ENCODE measurements around the gene FAAP20.

The FAAP20 gene

GRCh38 chr1:2194319-2194897, at the start of gene FAAP20:
Gene FAAP20, minus strand, starts transcription at chr1:2194772. Its CDS starts 23 bp downstream, at chr1:2194749.
- H3K27ac ChIP-seq: peak within 1 kb of the TSS; percentile 97
- no peak for TF ChIP-seq CTCF (conservative IDR thresholded peaks at IDR 0.05)

GRCh38 chr1:2242814-2243725, 48.5 kb upstream of the FAAP20 start:
- TF ChIP-seq CTCF (conservative IDR thresholded peaks at IDR 0.05): no peak
- 0 out of 2 replicates have a peak overlapping the region, but pooled peaks have one; percentile 57 for H3K27ac ChIP-seq

GRCh38 chr1:2241820-2242219, 47.2 kb upstream of the FAAP20 start:
- no peak for TF ChIP-seq CTCF (conservative IDR thresholded peaks at IDR 0.05)
- H3K27ac ChIP-seq: peak overlapping the region; percentile 57

GRCh38 chr1:2240270-2241156, 45.9 kb upstream of the FAAP20 start:
- TF ChIP-seq CTCF (conservative IDR thresholded peaks at IDR 0.05): no peak
- peak overlapping the region; percentile 57 for H3K27ac ChIP-seq

- no peak for TF ChIP-seq CTCF (conservative IDR thresholded peaks at IDR 0.05)
- peak overlapping the region; percentile 57 for H3K27ac ChIP-seq
Observed at GRCh38 chr1:2239384-2239985, 44.9 kb upstream of the FAAP20 start.

GRCh38 chr1:2239013-2239370, 44.4 kb upstream of the FAAP20 start:
- H3K27ac ChIP-seq: peak overlapping the region; percentile 57
- no peak for TF ChIP-seq CTCF (conservative IDR thresholded peaks at IDR 0.05)

All from VCaP (cell line).